ENCODE measurements around the gene WDR43.

WDR43 gene

GRCh38 chr2:28894470-28895188 lies at the start of gene WDR43:
WDR43 (plus strand) TSS chr2:28894667; CDS start chr2:28894699, 32 bp downstream.
- peak; percentile 97 for DNase-seq (ENCODE audit: low spot score)
- TF ChIP-seq CTCF (IDR thresholded peaks at IDR 0.05; ENCODE audit: extremely low read depth, missing control alignments), result no peak

- DNase-seq (ENCODE audit: low spot score), result no peak
- TF ChIP-seq CTCF (IDR thresholded peaks at IDR 0.05; ENCODE audit: extremely low read depth, missing control alignments), result no peak
Observed at GRCh38 chr2:28855193-28855592, 39.3 kb upstream of the WDR43 start.

GRCh38 chr2:28855977-28856376 lies 38.5 kb upstream of the WDR43 start:
- TF ChIP-seq CTCF (IDR thresholded peaks at IDR 0.05; ENCODE audit: extremely low read depth, missing control alignments), result no peak
- DNase-seq (ENCODE audit: low spot score), result no peak

GRCh38 chr2:28868611-28869010 lies 25.9 kb upstream of the WDR43 start:
- no peak for DNase-seq (ENCODE audit: low spot score)
- TF ChIP-seq CTCF (IDR thresholded peaks at IDR 0.05; ENCODE audit: extremely low read depth, missing control alignments), result no peak

- peak; percentile 23 for DNase-seq (ENCODE audit: low spot score)
- TF ChIP-seq CTCF (IDR thresholded peaks at IDR 0.05; ENCODE audit: extremely low read depth, missing control alignments), result no peak
Observed at GRCh38 chr2:28869494-28870145, 24.8 kb upstream of the WDR43 start.

- TF ChIP-seq CTCF (IDR thresholded peaks at IDR 0.05; ENCODE audit: extremely low read depth, missing control alignments), result no peak
- DNase-seq (ENCODE audit: low spot score), result peak; percentile 94
Observed at GRCh38 chr2:28870146-28870891, 24.1 kb upstream of the WDR43 start, which contains the start of gene TRMT61B. TRMT61B (minus strand) TSS chr2:28870309; CDS start chr2:28870277, 32 bp downstream.

- DNase-seq (ENCODE audit: low spot score), result no peak
- TF ChIP-seq CTCF (IDR thresholded peaks at IDR 0.05; ENCODE audit: extremely low read depth, missing control alignments), result no peak
Observed at GRCh38 chr2:28871620-28872019, 22.8 kb upstream of the WDR43 start.
